A549 treated with Mapracorat at 1 μM for 4 hours (cell line): ENCODE measurements around the gene DENND10. TPM values are rescaled to one million over a fixed set of nuclear protein-coding genes. Genes with fewer than 3 reads are reported as not detected.

Source experiments
- total RNA-seq: library from RNA; stranded (reverse); fragments of 200-300 nt; extraction: Qiagen RNA extraction; gene quantifications from 5 replicates; pipeline ENCODE4 v1.2.3, GENCODE V29; 2022

The DENND10 gene, protein sequence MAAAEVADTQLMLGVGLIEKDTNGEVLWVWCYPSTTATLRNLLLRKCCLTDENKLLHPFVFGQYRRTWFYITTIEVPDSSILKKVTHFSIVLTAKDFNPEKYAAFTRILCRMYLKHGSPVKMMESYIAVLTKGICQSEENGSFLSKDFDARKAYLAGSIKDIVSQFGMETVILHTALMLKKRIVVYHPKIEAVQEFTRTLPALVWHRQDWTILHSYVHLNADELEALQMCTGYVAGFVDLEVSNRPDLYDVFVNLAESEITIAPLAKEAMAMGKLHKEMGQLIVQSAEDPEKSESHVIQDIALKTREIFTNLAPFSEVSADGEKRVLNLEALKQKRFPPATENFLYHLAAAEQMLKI
- total RNA-seq = 48.9 to 59.0 TPM (median 57.9 TPM) in 5 replicates

DNA sequence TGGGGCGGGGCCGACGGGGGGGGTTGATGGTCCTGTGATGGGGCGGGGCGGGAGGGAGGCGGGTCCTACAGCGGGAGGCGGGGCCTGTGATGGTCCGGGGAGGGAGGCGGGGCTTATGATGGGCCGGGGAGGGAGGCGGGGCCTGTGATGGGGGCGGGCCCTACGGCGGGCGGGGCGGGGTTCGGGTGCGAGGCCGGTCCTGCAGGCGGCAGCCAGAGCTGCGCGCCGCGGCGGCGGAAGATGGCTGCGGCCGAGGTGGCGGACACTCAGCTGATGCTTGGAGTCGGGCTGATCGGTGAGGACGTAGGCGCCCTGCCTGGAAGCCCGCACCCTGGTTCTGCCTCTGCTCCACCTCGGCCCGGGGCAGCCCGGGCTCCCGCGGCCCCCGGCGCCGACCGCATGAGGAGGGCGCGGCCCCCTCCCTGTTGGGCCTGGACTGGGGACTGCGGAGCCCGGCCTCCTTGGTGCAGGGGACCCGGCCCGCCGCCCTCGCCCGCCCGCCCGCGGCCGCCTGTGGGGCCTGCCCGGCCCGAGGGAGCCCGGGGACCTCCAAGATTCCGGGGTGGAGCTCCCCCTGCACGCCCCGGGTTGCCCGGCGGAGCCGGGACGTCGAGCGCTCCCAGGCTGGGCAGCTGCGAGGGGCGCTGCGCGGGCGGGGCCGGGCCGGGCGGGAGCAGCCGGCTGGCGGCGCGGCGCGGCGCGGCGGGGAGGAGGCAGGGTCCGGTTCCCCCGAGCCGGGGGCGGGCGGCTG is at the start of gene DENND10:
TSS of gene DENND10 (plus strand) at position 211 of the 751 bp plus-strand sequence. CDS start at position 241, 30 bp downstream.

DNA sequence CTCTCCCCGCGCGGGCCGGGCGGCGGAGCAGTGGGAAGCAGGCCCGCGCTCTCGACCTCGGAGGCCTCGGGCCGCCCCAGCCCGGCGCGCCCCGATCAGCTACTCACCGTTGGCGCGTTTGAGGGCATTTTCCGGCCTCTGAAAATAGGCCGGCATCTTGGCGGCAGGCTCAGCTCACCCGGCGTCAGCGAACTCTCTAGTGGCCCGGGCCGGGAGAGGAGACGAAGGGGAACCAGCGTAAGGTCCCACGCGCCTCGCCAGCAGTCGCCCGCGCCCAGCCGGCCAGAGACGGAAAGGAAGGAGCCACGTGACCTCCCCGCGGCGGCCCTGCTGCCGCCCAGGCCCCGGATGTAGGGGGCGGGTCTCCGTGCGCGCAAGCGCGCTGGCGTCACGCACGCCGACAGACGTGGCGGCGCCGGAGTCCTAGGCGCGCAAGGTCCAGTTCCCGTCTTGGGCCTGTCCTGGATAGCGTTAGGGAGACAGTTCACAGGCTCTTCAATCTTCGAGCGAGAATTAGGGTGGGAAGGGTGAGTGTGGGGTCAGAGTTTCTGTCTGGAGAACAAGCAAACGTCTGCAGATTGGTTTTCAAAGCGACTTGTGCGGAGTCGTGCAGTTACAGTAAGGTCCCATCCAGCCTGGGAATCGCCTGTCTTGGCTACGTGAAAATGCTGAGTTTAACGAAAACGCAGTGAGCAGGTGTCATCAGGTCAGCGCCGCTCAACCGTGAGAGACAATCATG is 23.2 kb upstream of the DENND10 start, which contains the start of gene EIF3A:
TSS of gene EIF3A (minus strand) at position 297 of the 739 bp plus-strand sequence. CDS start at position 156, 141 bp downstream.

DNA sequence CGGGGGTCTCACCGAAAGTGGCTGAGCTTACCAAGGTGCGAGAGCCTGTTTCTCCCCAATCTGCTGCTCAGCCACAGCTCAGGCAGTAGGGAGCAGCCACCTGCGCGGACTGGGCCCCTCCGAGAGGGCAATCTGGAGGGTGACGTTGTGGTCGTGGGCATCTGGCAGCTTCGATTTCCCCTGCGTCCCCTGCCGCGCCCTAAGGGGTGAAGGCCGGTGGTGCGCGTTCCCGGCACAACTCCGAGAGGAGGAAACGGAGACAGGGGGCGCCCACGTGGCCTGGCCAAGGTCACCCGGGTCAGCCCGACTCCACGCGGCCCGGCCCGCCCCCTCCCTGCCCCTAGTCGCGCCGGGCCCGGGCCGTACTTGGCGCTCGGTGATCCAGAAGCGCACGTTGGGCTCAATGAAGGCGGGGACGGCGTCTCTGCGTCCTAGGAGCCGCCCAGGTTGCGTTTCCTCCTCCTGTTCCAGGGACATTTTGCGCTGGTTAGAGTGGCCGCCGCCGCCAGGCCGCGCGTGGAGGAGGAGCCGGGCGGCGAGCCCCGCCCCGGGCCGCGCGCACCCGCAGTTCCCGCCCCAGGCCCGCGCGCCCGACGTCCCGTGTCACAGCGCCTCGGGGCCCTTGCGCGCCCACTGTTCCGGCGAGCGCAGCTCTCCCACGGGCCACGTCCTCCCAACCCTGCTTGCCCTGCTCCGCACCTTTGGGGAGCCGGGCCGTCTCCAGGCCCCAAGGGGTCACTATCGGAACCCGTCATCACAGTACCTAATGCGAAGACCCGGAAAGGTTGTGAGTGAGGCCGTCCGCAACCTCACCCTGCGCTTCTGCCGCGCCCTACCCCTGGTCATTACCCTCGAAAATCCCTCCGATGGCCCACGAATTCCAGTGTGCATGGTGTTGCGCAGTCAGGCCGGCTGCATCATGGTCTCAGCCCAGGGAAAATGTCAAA is 61.5 kb downstream of the DENND10 start, which contains the start of gene SFXN4:
TSS of gene SFXN4 (minus strand) at position 544 of the 947 bp plus-strand sequence. CDS start at position 477, 67 bp downstream.

DNA sequence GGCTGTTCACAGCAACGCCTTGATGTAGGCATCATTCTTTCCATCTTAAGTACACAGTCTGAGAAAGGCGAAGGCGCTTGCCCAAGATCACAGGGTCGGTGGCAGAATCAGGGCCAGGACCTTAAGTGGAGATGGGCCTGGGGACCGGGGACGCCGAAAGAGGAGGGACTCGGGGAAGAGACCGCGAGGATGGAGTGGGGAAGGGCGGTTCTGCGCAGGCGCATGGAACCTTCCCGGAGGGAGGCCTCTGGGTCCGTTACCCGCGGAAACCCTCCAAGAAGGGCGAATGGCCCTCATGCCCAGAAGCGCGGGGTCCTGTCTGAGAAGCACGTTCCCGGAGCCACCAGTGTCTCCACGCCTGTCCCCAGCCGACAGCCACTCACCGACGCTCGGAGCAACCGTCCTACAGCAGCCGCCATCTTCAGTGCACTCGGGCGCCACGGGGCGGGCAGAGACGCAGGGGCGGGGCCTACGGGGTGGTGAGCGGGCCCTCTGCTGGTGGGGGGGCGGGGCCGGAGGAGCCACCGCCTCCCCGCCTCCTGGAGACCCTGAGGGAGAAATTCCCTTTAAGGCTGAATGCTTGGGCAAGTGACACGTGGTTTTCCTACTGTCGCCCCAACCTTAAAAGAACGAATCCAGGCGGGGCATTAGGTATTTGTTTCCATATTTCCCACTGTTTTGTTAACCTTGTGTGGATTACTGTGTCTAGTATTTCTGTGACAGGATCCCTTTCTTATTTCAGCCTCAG is 74.6 kb downstream of the DENND10 start, which contains the start of gene PRDX3:
TSS of gene PRDX3 (minus strand) at position 441 of the 748 bp plus-strand sequence. CDS start at position 419, 22 bp downstream.

Other genes starting within 250 kb of the DENND10 start
- gene NANOS1, start 74.4 kb upstream of the DENND10 start, total RNA-seq = 2.2 to 3.6 TPM (median 3.3 TPM) in 5 replicates
- gene EIF3A, start 23.3 kb upstream of the DENND10 start, total RNA-seq = 120 to 140 TPM (median 131 TPM) in 5 replicates
- 45.8 to 50.5 TPM (median 46.3 TPM) in 5 replicates for gene SFXN4, start 61.6 kb downstream of the DENND10 start, total RNA-seq
- 271 to 335 TPM (median 310 TPM) in 5 replicates for gene PRDX3, start 74.7 kb downstream of the DENND10 start, total RNA-seq
- gene GRK5, start 103.5 kb downstream of the DENND10 start, total RNA-seq = 7.8 to 9.9 TPM (median 9.2 TPM) in 5 replicates